Prostate gland (tissue), 2 donors: ENCODE data around the gene OTUD5. TPM values are rescaled to one million over a fixed set of nuclear protein-coding genes. Genes with fewer than 3 reads are reported as not detected.

Experiments
- DNase-seq: peaks from one replicate; pipeline ENCODE4 v3.0.0-alpha.2; 2019; ENCODE audit warnings: low spot score
- H3K27ac ChIP-seq, 2 donors: fragments of 200-600 bp; sonication (generic); 2 replicates each; pipeline ENCODE4 v1.5.1; 2017 to 2019
- H3K27me3 ChIP-seq: fragments of 200-600 bp; sonication (generic); replicated peaks from 2 replicates; pipeline ENCODE4 v1.5.1; 2019; ENCODE audit not compliant: insufficient read depth
- H3K36me3 ChIP-seq, 2 donors: fragments of 200-600 bp; sonication (generic); 1 replicate in 1 of 2; 2 replicates in 1 of 2; pipeline versions ENCODE4 v1.5.1 to v1.8.1; 2017 to 2019
- H3K4me1 ChIP-seq: fragments of 200-600 bp; sonication (generic); replicated peaks from 2 replicates; pipeline ENCODE4 v1.5.1; 2019
- H3K4me3 ChIP-seq, 2 donors: fragments of 200-600 bp; sonication (generic); 2 replicates each; pipeline ENCODE4 v1.5.1; 2017 to 2019
- H3K9me3 ChIP-seq: fragments of 200-600 bp; sonication (generic); 2 replicates; pipeline ENCODE4 v1.5.1; 2017
- POLR2A ChIP-seq: fragments of 450-650 bp; IDR thresholded peaks from one replicate; pipeline ENCODE4 v1.6.1; 2016; ENCODE audit warnings: antibody characterized with exemption, mild to moderate bottlenecking
- POLR2AphosphoS5 ChIP-seq: sonication (generic); formaldehyde crosslinking; IDR thresholded peaks from one replicate; pipeline ENCODE4 v1.6.1; 2017; ENCODE audit warnings: antibody characterized with exemption
- WGBS: methylation state at CpG from one replicate; pipeline ENCODE4 v1.1.5; 2018; 5-methylcytosine and 5-hydroxymethylcytosine counted together
- intact Hi-C: fragments of 100-400 bp; cut with DNase I; formaldehyde crosslinking; loops from one replicate; pipeline ENCODE4 v1.14.2; 2022
- total RNA-seq, 2 donors: library from RNA; depleted of rRNA; stranded (reverse); fragments of >200 nt; gene quantifications; one replicate each; pipeline ENCODE4 v1.1.0, GENCODE V29; 2016
- TF ChIP-seq, protein P1 (sequence below), 4 experiments: fragments of 200-600 bp in 2 of 4; fragments of 450-650 bp in 2 of 4; sonication (generic) in 2 of 4; IDR thresholded peaks; 1 replicate in 3 of 4; 2 replicates in 1 of 4; pipeline ENCODE4 v1.5.1; 2016 to 2019; ENCODE audit warnings: antibody characterized with exemption in 4 of 4, mild to moderate bottlenecking in 2 of 4, moderate library complexity in 2 of 4

The OTUD5 gene
- total RNA-seq, 2 donors from 2014 or later: 44.1 to 84.2 TPM

DNA sequence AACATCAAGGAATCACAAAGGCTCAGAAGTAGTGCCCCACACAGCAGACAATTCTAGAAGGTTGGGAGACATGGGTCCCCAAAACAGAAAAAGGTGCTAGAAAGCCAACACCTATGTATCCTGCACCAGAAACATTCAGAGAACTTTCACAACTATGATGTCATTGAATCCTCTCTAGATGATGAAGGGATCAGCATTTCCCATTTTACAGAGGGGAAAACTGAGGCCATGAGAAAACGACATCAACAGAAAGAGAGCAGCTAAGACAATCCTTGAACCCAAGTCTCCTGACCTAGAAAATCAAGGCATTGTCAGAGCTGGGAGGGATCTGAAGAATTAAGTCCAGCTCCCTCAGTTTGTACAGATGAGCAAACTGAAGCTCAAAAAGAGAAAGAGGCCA, 11.0 kb upstream of the OTUD5 start:
- no peak for DNase-seq
- no peak overlapping the region for H3K4me3 ChIP-seq
- H3K4me1 ChIP-seq: no peaks in the 10 kb centered on the region
- no peaks in the 10 kb centered on the region for H3K27me3 ChIP-seq
- H3K36me3 ChIP-seq: no peaks in the 10 kb centered on the region
- TF ChIP-seq, protein P1, sequence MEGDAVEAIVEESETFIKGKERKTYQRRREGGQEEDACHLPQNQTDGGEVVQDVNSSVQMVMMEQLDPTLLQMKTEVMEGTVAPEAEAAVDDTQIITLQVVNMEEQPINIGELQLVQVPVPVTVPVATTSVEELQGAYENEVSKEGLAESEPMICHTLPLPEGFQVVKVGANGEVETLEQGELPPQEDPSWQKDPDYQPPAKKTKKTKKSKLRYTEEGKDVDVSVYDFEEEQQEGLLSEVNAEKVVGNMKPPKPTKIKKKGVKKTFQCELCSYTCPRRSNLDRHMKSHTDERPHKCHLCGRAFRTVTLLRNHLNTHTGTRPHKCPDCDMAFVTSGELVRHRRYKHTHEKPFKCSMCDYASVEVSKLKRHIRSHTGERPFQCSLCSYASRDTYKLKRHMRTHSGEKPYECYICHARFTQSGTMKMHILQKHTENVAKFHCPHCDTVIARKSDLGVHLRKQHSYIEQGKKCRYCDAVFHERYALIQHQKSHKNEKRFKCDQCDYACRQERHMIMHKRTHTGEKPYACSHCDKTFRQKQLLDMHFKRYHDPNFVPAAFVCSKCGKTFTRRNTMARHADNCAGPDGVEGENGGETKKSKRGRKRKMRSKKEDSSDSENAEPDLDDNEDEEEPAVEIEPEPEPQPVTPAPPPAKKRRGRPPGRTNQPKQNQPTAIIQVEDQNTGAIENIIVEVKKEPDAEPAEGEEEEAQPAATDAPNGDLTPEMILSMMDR (IDR thresholded peaks at IDR 0.05): no peak
- no peak for TF ChIP-seq POLR2AphosphoS5
- H3K9me3 ChIP-seq: no peaks in the 10 kb centered on the region
- WGBS: 94% methylated on average over 1 of the region's 1 CpG
- no peak overlapping the region for H3K27ac ChIP-seq
- intact Hi-C loops: no loop called here

DNA sequence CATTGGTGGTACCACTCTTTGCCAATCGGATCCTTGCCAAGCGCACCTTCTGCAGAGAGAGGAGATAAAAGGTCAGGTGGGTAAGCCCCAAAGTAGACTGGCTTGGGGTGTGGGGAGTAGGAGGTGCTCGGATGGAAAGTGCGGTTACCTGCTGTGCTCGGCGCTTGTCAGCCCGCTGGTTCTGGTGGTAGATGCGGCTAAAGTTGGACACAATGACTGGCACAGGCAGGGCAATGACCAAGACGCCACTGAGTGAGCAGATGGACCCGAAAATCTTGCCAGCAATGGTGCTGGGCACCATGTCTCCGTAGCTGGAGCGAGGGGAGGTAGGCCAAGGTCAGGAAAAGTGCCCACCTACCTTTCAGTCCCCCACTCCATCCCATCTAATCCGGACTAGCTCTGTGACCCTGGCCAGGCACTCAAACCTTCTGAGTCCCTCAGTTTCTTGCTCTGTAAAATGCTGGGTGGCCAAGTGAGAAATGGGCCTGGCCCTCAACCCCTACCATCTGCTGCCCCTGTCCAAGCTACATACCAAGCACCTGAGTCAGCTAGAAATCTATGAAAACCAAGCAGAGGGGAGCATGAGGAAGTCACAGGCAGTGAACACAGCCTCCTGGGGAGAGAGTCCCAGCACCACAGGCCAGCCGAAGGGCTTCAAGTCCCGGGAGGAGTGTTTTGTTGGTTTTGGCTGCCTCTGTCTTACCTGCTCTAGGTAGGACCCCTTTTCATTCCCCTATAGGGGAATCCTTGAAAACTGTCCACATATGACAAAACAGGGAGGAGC, 9.6 kb upstream of the OTUD5 start:
- no peak overlapping the region for H3K27ac ChIP-seq
- H3K4me3 ChIP-seq: no peak overlapping the region
- intact Hi-C loops: no loop called here
- WGBS: 82% methylated on average over 14 of the region's 15 CpGs
- TF ChIP-seq, protein P1 (IDR thresholded peaks at IDR 0.05): no peak
- TF ChIP-seq POLR2A (no peak), POLR2AphosphoS5 (no peak)
- no peaks in the 10 kb centered on the region for H3K36me3 ChIP-seq
- H3K4me1 ChIP-seq: no peaks in the 10 kb centered on the region
- DNase-seq: no peak
- H3K9me3 ChIP-seq: no peaks in the 10 kb centered on the region
- no peaks in the 10 kb centered on the region for H3K27me3 ChIP-seq

DNA sequence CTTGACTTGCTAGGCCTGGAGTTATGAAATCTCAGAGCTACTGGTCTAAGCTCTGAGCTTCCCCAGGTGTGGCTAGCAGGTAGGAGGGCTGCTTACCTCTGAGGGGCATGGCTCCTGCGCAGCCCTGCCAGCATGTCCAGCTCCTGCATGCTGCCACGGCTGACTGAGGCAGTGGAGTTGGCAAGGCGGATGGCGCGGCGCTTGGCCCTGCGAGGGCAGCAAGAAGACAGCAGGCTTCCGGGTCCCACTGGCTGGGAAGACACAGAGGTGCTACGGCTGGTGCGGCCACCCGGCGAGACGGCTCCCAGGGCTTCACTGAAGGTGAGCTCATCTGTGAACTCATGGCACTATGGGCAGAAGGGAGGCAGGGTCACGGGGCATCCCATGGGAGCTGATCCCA, 8.6 kb upstream of the OTUD5 start:
- H3K4me3 ChIP-seq: no peak overlapping the region
- no peak overlapping the region for H3K27ac ChIP-seq
- DNase-seq: no peak
- H3K36me3 ChIP-seq: no peaks in the 10 kb centered on the region
- intact Hi-C loops: no loop called here
- TF ChIP-seq, protein P1 (IDR thresholded peaks at IDR 0.05): no peak
- no peak for TF ChIP-seq POLR2AphosphoS5
- no peaks in the 10 kb centered on the region for H3K4me1 ChIP-seq
- no peaks in the 10 kb centered on the region for H3K9me3 ChIP-seq
- 95% methylated on average over 9 of the region's 14 CpGs for WGBS
- no peaks in the 10 kb centered on the region for H3K27me3 ChIP-seq

DNA sequence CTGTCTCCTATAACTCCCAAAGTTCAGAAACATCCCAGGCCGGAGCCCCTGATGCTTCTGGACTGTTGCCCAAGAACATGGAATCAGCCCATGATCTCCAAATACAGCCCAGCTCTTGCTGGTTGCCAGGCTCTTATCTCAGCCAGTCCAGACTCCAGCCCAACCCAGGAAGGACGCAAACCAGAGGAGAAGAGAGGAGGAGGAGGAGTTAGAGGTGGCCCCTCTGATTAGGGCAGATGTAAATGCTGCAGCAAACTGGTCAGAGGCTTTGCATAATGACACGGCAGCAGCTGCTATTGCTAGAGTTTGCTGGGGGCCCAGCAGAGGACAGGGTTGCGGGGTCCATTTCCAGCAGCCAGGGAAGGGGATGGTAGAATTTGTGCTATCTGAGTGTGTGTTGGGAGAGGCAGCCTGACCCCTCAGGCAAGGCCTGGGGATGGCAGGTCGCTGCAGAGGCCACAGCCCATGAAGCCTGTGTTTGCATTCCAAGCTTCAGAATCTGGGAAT, 4.2 kb upstream of the OTUD5 start:
- DNase-seq: no peak
- H3K4me1 ChIP-seq: no peaks in the 10 kb centered on the region
- WGBS: 35% methylated on average over 5 of the region's 5 CpGs
- intact Hi-C loops: no loop called here
- no peaks in the 10 kb centered on the region for H3K36me3 ChIP-seq
- no peaks in the 10 kb centered on the region for H3K9me3 ChIP-seq
- H3K27ac ChIP-seq: no peak overlapping the region
- no peak for TF ChIP-seq POLR2AphosphoS5
- TF ChIP-seq, protein P1 (IDR thresholded peaks at IDR 0.05): no peak
- no peak for TF ChIP-seq POLR2A
- no peak overlapping the region for H3K4me3 ChIP-seq
- H3K27me3 ChIP-seq: no peaks in the 10 kb centered on the region

DNA sequence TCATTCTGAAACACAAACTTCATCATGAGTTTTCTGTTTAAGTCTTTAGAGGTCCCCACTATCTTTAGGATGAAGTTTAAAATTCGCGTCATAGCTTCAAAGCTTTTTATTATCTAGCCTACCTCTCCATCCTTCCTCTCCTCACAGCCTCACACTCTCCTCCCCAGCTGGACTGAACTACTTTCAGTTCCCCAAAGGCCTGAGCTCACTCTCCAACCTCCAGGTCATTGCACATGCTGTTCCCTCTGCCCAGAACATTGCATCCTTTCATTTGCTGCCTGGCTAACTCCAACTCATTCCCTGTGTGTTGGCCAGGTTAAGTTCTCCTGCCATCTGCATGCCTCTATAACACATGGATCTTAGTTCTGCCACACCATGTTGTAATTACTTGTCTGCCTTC, 2.9 kb upstream of the OTUD5 start:
- Histone ChIP-seq H3K27ac (no peak overlapping the region), H3K27me3 (no peaks in the 10 kb centered on the region), H3K4me3 (no peak overlapping the region), H3K36me3 (no peaks in the 10 kb centered on the region), H3K4me1 (no peaks in the 10 kb centered on the region), H3K9me3 (no peaks in the 10 kb centered on the region)
- DNase-seq: no peak
- intact Hi-C loops: no loop called here
- WGBS: 81% methylated on average over 2 of the region's 2 CpGs
- TF ChIP-seq, protein P1 (IDR thresholded peaks at IDR 0.05): no peak
- TF ChIP-seq POLR2A (no peak), POLR2AphosphoS5 (no peak)
